GM18907 (cell line): Measurements from ENCODE around the gene MEGF6.

Experiments
- ATAC-seq: cut with Tn5 transposase; IDR thresholded peaks from one replicate; pipeline ENCODE4 v1.9.1; 2021; ENCODE audit warnings: mild to moderate bottlenecking, moderate library complexity; ENCODE audit not compliant: unreplicated experiment

The MEGF6 gene

GRCh38 chr1:3609016-3609768 lies 2.1 kb downstream of the MEGF6 start:
- no peak for ATAC-seq

- no peak for ATAC-seq
These were observed 3.2 kb downstream of the MEGF6 start for GRCh38 chr1:3608154-3608553.

- no peak for ATAC-seq
These were observed 3.6 kb downstream of the MEGF6 start for GRCh38 chr1:3607703-3608065.

- no peak for ATAC-seq
These were observed 4.3 kb downstream of the MEGF6 start for GRCh38 chr1:3606779-3607702.

GRCh38 chr1:3604997-3605823 lies 6.1 kb downstream of the MEGF6 start:
- no peak for ATAC-seq

GRCh38 chr1:3604468-3604974 lies 6.8 kb downstream of the MEGF6 start:
- ATAC-seq: no peak

- ATAC-seq: no peak
These were observed 7.5 kb downstream of the MEGF6 start for GRCh38 chr1:3603571-3604467.

- no peak for ATAC-seq
These were observed 8.2 kb downstream of the MEGF6 start for GRCh38 chr1:3603156-3603555.

- no peak for ATAC-seq
These were observed 8.9 kb downstream of the MEGF6 start for GRCh38 chr1:3602375-3602774.

- no peak for ATAC-seq
These were observed 9.6 kb downstream of the MEGF6 start for GRCh38 chr1:3601743-3602142.

- ATAC-seq: no peak
These were observed 11.0 kb downstream of the MEGF6 start for GRCh38 chr1:3600354-3600753.

- ATAC-seq: no peak
These were observed 11.5 kb downstream of the MEGF6 start for GRCh38 chr1:3599816-3600215.

GRCh38 chr1:3599286-3599811 lies 12.0 kb downstream of the MEGF6 start:
- no peak for ATAC-seq

GRCh38 chr1:3598522-3599285 lies 12.6 kb downstream of the MEGF6 start:
- no peak for ATAC-seq

- no peak for ATAC-seq
These were observed 13.2 kb downstream of the MEGF6 start for GRCh38 chr1:3598051-3598491.

- no peak for ATAC-seq
These were observed 13.7 kb downstream of the MEGF6 start for GRCh38 chr1:3597599-3597964.

- ATAC-seq: no peak
These were observed 14.4 kb downstream of the MEGF6 start for GRCh38 chr1:3596663-3597598.

GRCh38 chr1:3595949-3596348 lies 15.4 kb downstream of the MEGF6 start:
- ATAC-seq: no peak
